ENCODE data around the gene GAST.
"Not testable (repeated sequence)": the region's sequence is repeated elsewhere in the genome, so short reads cannot be mapped to it uniquely, and the experiment has no call there.

Gene GAST

GRCh38 chr17:41711669-41712400 lies at the start of gene GAST:
TSS of gene GAST (plus strand) at chr17:41712331. CDS start at chr17:41715437, 3,106 bp downstream.
- no peak for DNase-seq

GRCh38 chr17:41663451-41664171 lies 48.5 kb upstream of the GAST start:
- no peak for DNase-seq

- no peak for DNase-seq
Measured at GRCh38 chr17:41664172-41664457, 48.0 kb upstream of the GAST start.

GRCh38 chr17:41664587-41665565 lies 47.3 kb upstream of the GAST start:
- DNase-seq = no peak

GRCh38 chr17:41665566-41666236 lies 46.4 kb upstream of the GAST start:
- DNase-seq = peak; percentile 81

GRCh38 chr17:41666237-41666641 lies 45.9 kb upstream of the GAST start:
- peak; percentile 43 for DNase-seq

GRCh38 chr17:41666708-41667279 lies 45.3 kb upstream of the GAST start:
- DNase-seq = peak; percentile 80

GRCh38 chr17:41667280-41668041 lies 44.7 kb upstream of the GAST start:
- DNase-seq = no peak

GRCh38 chr17:41672153-41672552 lies 40.0 kb upstream of the GAST start:
- DNase-seq = no peak

- not testable (repeated sequence) for DNase-seq
Measured at GRCh38 chr17:41675157-41676057, 36.7 kb upstream of the GAST start.

- DNase-seq = no peak
Measured at GRCh38 chr17:41676058-41676419, 36.1 kb upstream of the GAST start.

- DNase-seq = no peak
Measured at GRCh38 chr17:41678411-41678906, 33.7 kb upstream of the GAST start.

- DNase-seq = peak; percentile 29
Measured at GRCh38 chr17:41678907-41679739, 33.0 kb upstream of the GAST start.

GRCh38 chr17:41679740-41680425 lies 32.2 kb upstream of the GAST start:
- DNase-seq = no peak

- no peak for DNase-seq
Measured at GRCh38 chr17:41680426-41681040, 31.6 kb upstream of the GAST start.

- no peak for DNase-seq
Measured at GRCh38 chr17:41681776-41682175, 30.4 kb upstream of the GAST start.

- no peak for DNase-seq
Measured at GRCh38 chr17:41682631-41683030, 29.5 kb upstream of the GAST start.

- no peak for DNase-seq
Measured at GRCh38 chr17:41683441-41684007, 28.6 kb upstream of the GAST start.
